HG03175 (cell line): ENCODE data around the gene FREY1.

Experiments used
- ATAC-seq: cut with Tn5 transposase; IDR thresholded peaks from one replicate; pipeline ENCODE4 v1.9.1; 2021; ENCODE audit warnings: mild to moderate bottlenecking, moderate library complexity; ENCODE audit not compliant: unreplicated experiment

Gene FREY1

DNA sequence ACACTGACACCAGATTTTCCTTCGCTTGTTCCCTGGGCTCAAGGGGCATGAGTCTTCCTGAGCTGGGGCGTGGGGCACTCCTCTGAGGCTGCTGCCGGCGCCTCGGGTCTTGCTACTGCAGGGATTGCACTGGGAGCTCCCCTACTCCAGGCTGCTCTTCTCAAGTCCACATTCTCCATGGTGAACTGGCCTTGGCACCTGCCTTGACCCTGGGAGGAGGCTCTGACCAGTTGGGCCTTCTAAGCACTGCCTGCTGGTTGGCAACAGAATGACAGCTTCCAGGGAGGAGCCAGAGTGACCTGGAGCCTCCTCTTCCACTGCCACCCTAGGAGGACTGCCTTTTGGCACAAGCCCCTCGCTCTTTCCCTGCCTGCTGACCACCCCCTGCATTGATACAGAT lies 9.5 kb downstream of the FREY1 start:
- no peak for ATAC-seq

DNA sequence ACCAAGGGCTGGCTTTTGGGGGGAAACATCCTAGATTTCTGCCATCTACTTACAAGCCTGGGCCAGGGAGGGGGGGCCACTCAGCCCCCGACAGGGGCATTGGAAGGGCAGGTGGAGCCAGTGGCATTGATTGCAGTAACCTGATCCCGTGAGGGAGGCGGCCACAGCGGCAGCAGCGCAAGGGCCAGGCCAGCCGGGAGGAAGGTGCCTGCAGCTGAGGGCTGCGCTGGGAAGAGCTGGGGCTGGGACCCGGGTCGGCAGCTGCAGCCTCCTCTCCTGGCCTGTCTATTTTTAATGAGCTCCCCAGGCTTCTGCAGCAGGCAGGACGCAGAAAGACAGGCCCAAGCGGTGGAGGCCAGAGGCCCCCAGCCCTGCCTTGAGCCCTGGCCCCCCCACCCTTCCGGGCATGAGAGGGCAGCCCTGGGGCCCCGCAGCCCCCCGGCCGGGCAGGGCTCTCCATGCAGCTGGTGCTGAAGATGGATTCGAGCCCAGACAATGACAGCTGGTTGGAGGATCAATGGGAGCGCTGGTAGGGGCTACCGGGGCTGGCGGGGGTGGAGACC lies 10.6 kb downstream of the FREY1 start:
- ATAC-seq: no peak

GRCh38 chr11:45895553-45896259 lies 11.4 kb downstream of the FREY1 start:
- ATAC-seq: no peak

GRCh38 chr11:45894555-45895247 lies 12.4 kb downstream of the FREY1 start:
- ATAC-seq: no peak

GRCh38 chr11:45892856-45893255 lies 14.2 kb downstream of the FREY1 start:
- no peak for ATAC-seq

- no peak for ATAC-seq
Observed at GRCh38 chr11:45890886-45891550, 16.1 kb downstream of the FREY1 start.

- ATAC-seq: no peak
Observed at GRCh38 chr11:45889966-45890365, 17.1 kb downstream of the FREY1 start.

- no peak for ATAC-seq
Observed at GRCh38 chr11:45889555-45889954, 17.5 kb downstream of the FREY1 start.

- no peak for ATAC-seq
Observed at GRCh38 chr11:45887587-45887986, 19.5 kb downstream of the FREY1 start.

- ATAC-seq: no peak
Observed at GRCh38 chr11:45886816-45887520, 20.1 kb downstream of the FREY1 start.

- ATAC-seq: no peak
Observed at GRCh38 chr11:45885921-45886721, 20.9 kb downstream of the FREY1 start.

DNA sequence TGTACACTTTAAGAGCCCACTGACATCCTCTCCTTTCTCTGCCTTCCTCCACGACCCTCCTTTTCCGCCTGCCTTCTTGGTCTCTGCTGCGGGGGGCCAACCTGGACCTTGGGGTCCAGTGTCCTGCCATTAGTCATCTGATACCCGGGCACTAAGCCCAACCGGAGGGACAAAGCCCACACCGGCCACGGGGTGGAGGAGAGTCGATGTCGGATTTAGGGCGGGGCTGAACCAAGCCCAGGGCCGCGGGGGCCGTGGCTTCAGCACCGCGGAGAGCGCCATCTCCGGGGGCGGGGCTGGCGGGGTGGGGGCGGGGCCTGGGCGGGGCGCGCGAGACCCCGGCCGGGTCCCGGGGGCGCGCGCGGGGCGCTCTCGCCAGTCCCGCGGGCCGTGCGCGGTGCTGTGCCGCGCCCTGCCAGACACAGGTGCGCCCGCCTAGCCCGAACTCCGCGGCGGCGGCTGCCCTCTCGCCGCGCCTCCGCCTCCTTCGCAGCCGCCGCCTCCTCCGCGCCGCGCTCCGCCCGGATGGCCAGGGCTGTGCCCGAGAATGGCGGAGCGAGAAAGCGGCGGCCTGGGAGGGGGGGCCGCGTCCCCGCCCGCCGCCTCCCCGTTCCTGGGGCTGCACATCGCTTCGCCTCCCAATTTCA lies 21.7 kb downstream of the FREY1 start, which contains the start of gene MAPK8IP1:
Gene MAPK8IP1 (plus strand): TSS at position 378 of the 647 bp plus-strand sequence. CDS start 170 bp downstream, at position 548.
- ATAC-seq: peak; percentile 70

- no peak for ATAC-seq
Observed at GRCh38 chr11:45884596-45885185, 22.4 kb downstream of the FREY1 start.

DNA sequence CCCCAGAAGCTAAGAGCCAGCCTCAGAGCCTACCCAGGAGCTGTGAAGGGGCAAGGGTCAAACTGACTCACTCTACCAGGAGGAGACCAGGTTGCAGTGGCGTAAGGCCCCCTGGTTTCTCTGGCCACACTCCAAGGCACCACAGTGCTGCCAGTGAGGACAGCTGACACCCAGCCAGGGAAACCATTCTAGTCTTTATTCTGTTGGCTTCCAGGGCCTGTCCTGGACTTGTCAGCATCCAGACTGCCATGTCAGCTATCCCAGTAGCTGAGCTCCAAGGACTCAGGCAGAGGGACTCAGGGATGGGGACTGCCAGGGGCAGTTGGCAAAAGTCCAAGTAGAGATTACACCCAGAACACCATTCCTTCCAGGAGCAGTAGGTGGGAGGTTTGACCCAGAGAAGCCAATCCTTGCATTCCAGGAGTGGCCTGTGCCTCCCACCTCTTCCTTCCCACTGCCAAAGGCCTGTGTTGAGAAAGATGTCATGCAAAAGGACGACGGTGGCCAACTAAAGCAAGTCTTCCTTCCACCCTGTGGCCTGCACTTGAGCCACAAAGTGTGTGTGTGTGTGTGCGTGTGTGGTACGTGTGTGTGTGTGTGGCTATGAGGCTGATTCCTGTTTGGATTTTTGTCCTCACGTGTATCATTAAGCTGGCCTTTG lies 25.2 kb downstream of the FREY1 start:
- ATAC-seq: no peak

- ATAC-seq: no peak
Observed at GRCh38 chr11:45880772-45881570, 26.1 kb downstream of the FREY1 start.

GRCh38 chr11:45879803-45880686 lies 27.0 kb downstream of the FREY1 start:
- ATAC-seq: no peak

DNA sequence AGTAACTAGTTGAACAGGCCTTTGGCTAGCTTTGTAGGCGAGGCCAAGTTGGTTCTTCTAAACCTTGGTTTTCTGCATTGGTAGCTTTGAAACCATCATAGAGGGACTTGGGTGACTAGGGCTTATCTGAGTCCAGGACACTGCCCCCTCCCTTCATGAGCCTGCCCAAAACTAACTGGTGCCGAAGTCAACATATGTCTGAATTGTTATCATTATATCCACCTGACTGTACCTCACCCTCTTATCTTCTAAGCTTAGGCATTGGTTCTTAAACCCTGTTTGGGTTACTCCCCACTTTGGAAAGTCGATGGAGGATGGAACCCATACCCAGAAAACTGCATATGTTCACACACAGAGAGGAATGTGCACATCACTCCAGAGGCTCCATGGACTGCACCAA lies 29.2 kb downstream of the FREY1 start:
- no peak for ATAC-seq
